Activated naive CD4-positive, alpha-beta T cell treated with anti-CD3 and anti-CD28 coated beads, Interleukin-2, amount 50 U/mL, for 72 hours (primary cell): ENCODE data around the gene IMMP2L. TPM values are rescaled to one million over a fixed set of nuclear protein-coding genes. Genes with fewer than 3 reads are reported as not detected.

Experiments used
- ATAC-seq, 2 donors: fragments of 150-1000 bp; cut with Tn5 transposase; 2 replicates each; pipeline ENCODE4 v1.10.0; 2021; ENCODE audit warnings: mild to moderate bottlenecking in 2 of 2, moderate library complexity in 2 of 2
- DNase-seq, 2 donors: peaks; one replicate each; pipeline ENCODE4 v3.0.0; 2021 to 2022; ENCODE audit warnings: low spot score in 2 of 2
- H3K27ac Mint-ChIP-seq, 2 donors: one replicate each; pipeline ENCODE4 v1.8.0; 2022; ENCODE audit warnings: mild to moderate bottlenecking in 2 of 2, mixed read lengths in 2 of 2
- H3K36me3 Mint-ChIP-seq, 2 donors: one replicate each; pipeline ENCODE4 v1.8.0; 2022; ENCODE audit warnings: mixed read lengths in 2 of 2
- H3K9me3 Mint-ChIP-seq, 2 donors: one replicate each; pipeline ENCODE4 v1.8.0; 2022; ENCODE audit warnings: mixed read lengths in 2 of 2
- total RNA-seq, 2 donors: library from RNA; stranded (reverse); gene quantifications; one replicate each; pipeline ENCODE4 v1.2.3, GENCODE V29; 2022

IMMP2L gene
- total RNA-seq, 2 donors from 2014 or later = 11.8 to 18.2 TPM

DNA sequence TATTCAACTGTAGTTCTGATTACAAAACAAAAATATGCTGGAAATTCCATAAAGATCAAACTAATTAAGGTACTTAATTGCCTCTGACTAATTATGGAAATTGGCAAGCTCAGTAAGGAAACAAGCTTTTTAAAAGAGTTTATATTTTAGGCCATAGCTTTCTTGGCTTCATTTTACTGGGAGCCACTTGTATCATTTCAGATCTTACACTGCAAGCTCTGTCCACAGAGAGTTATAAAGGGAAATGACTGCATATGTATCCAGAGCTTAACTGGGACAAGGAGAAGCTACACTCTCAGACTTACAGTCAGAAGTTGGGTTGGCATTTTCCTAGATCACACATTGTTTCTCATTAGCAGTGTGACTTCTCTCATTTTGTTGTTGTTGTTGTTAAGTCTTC is 379.0 kb downstream of the IMMP2L start:
- no peak overlapping the region for H3K27ac Mint-ChIP-seq
- DNase-seq (no peak), ATAC-seq (no peak)
- no peaks in the 10 kb centered on the region for H3K36me3 Mint-ChIP-seq
- no peaks in the 10 kb centered on the region for H3K9me3 Mint-ChIP-seq

DNA sequence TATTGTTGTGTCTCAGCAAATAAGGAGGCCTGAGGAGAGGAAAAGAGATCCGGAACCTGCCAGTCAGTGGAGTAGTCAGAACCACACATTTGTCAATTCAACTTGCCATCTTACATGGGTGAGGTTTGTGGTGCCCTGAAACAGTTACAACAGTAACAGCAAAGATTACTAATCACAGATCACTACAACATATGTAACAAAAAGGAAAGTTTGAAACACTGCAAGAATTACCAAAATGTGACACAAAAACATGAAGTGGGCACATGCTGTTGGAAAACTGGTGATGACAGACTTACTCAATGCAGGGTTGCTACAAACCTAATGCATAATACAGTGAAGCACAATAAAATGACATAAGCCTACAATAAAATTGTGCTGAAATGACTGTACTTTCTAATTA is 382.0 kb downstream of the IMMP2L start:
- Mint-ChIP-seq H3K36me3 (no peaks in the 10 kb centered on the region), H3K9me3 (no peaks in the 10 kb centered on the region), H3K27ac (no peak overlapping the region)
- ATAC-seq (peak in 1 of 2 donors; percentile 71), DNase-seq (no peak)

DNA sequence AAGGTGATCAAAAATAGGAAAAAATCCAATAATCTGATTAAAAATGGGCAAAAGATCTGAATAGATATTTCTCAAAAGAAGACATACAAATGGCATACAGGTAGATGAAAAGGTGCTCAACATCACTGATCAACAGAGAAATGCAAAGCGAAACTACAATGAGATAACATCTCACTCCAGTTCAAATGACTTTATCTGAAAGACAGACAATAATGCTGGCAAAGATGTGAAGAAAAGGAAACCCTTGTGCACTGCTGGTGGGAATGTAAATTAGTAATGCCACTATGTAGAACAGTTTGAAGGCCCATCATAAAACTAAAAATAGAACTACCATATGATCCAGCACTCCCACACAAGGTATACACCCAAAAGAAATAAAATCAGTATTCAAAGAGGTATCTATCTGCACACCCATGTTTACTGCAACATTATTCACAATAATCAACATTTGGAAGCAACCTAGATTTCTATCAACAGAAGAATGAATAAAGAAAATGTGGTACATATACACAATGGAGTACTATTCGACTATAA is 386.3 kb downstream of the IMMP2L start:
- Mint-ChIP-seq H3K9me3 (no peaks in the 10 kb centered on the region), H3K27ac (no peak overlapping the region), H3K36me3 (no peaks in the 10 kb centered on the region)
- ATAC-seq = peak in 1 of 2 donors; percentile 37
- no peak for DNase-seq

DNA sequence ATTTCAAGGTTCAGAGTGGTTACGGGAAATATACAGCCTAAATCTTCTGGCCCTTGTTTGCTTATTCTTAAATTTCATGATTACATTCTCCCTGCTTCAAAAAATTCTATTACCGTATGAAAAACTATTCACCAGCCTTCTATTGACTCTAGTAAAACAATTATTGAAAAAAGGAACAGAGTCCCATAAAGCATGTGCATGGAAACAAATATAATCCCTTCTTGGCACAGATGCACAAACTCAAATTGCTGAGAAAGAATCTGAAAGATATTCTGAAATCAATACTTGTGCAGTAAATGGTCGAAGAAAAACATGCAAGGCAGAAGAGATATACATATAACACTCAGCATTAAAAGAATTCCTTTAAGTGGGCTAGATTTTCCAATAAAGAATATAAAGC is 387.8 kb downstream of the IMMP2L start:
- no peaks in the 10 kb centered on the region for H3K36me3 Mint-ChIP-seq
- ATAC-seq (no peak), DNase-seq (no peak)
- H3K9me3 Mint-ChIP-seq = no peaks in the 10 kb centered on the region
- no peak overlapping the region for H3K27ac Mint-ChIP-seq

DNA sequence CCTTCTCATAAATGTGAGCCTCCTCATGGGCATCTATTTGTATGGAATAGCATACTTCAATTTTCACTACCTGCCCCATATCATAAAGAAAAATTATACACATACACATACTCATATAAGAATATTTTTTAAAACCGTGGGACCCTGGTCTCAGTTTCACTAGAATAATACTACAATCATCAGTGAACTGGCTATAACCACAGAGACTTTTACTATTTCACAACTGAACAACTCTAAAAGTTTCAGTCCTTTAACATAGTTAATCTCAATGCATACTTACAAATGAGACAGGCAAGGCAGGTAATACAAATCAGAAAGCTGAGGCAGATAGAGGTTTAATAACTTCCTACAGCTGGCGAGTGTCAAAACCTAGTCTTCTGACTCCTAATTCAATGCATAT is 388.3 kb downstream of the IMMP2L start:
- DNase-seq (no peak), ATAC-seq (no peak)
- H3K36me3 Mint-ChIP-seq = no peaks in the 10 kb centered on the region
- H3K9me3 Mint-ChIP-seq = no peaks in the 10 kb centered on the region
- no peak overlapping the region for H3K27ac Mint-ChIP-seq

DNA sequence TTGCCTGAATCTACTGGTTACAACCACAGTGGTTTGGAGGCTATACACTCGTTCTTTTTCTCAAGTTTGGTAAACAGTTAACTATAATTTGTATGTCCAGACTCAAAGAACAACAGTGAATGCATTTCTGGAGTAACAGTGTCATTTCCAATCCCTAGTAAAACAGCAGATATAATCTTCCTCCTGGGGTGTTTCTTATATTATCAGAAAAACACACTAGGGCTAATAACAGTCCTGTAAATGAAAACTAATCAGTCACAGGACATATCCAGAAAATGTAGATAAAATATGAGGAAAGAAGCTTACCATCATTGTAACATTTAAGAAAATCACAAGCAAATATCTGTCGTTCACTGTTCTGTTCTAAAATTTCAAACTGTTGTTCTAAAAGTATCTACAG is 388.8 kb downstream of the IMMP2L start:
- no peak overlapping the region for H3K27ac Mint-ChIP-seq
- no peaks in the 10 kb centered on the region for H3K36me3 Mint-ChIP-seq
- no peaks in the 10 kb centered on the region for H3K9me3 Mint-ChIP-seq
- ATAC-seq (no peak), DNase-seq (no peak)

DNA sequence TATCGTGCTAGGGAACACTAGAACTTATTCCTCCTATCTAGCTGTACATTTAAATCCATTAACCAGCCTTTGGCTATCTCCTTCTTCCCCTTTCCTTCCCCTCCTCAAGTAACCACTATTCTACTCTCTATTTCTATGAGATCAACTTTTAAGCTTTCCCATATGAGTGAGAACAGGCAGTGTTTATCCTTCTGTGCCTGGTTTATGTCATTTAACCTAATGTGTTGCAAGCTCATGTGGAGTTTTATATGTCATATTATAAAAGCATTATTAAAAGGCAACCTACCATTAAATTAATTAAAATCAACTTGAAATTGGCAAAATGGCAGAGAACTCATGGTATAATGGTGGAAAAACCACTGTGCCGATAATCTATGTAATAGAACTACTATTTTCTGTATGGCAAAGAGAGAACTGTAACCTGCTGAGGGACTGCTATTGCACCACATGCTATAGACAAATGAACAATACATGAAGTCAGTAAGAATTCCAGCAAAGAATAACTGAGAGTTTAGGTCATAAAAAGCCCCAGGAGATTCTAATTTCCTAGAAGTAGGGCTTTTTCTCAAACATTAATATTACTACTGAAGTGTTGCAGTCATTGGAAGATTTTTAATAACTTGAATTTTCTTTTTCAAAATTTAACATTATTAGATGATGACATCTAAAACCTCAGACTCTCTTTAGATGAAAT is 389.6 kb downstream of the IMMP2L start:
- no peaks in the 10 kb centered on the region for H3K36me3 Mint-ChIP-seq
- no peaks in the 10 kb centered on the region for H3K9me3 Mint-ChIP-seq
- no peak overlapping the region for H3K27ac Mint-ChIP-seq

DNA sequence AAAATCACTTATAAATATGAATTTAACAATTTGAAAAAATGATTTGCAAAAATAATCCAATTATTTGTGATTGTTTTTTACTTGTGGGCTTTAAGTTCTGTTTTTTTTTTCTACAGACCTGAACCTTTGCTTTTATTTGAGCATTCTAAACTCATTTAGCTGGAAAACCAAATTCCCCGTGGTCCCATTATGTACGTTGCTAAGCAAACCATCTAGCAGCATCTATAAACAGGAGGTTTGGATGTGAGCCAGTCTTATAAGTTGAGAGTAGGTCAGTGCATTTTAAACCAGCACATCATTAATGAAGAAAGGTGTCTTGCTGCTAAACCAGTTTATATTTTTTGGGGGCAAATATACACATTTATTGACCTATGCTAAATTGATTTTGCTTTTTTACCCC is 394.1 kb downstream of the IMMP2L start:
- DNase-seq (no peak), ATAC-seq (no peak)
- Mint-ChIP-seq H3K36me3 (no peaks in the 10 kb centered on the region), H3K27ac (no peak overlapping the region), H3K9me3 (peaks cover 0 to 7% of the 10 kb centered on the region in 2 donors)

More for the DNA sequence above, 389.6 kb downstream of the IMMP2L start:
- ATAC-seq (no peak), DNase-seq (no peak)

DNA sequence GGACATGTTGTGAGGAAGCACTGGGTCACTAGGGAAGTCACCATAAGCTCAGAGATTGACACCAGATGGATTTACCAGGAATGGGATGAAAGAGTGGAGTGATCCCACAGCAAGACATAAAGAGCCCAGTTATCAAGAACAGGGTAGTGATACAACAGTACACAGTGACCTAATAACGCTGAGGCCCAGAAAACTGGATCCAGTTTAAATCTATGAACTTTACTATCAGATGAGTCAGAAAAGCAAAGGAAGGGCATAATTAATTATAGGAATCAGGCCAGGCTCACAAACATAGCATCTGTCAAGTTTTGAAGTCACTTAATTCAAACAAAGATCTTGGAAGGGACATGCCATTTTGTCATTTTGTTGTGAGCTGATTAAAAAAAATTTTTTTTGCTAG is 397.9 kb downstream of the IMMP2L start:
- Mint-ChIP-seq H3K9me3 (peaks cover 0 to 7% of the 10 kb centered on the region in 2 donors), H3K27ac (no peak overlapping the region), H3K36me3 (no peaks in the 10 kb centered on the region)
- ATAC-seq (no peak), DNase-seq (no peak)

DNA sequence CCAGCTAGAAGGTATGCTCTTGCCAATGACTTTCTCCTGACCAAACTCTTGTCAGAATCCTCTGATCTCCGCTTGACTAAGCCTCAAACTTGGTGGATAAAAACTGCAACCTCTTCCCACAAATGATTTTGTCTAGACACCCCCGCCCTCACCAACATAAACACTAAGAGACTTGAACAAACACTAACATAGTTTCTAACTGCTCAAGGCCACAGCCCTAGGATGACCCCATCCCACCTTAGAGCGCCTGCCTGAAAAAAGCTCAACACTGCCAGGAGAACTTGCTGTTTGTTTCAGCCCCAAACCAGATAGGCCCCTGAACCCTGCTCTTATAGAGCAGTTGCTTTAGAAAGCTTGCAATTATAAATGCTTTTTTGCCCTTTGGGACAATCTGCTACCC is 399.6 kb downstream of the IMMP2L start:
- no peak overlapping the region for H3K27ac Mint-ChIP-seq
- no peak for ATAC-seq
- no peaks in the 10 kb centered on the region for H3K36me3 Mint-ChIP-seq
- DNase-seq = no peak
- H3K9me3 Mint-ChIP-seq = peaks cover 0 to 7% of the 10 kb centered on the region in 2 donors

DNA sequence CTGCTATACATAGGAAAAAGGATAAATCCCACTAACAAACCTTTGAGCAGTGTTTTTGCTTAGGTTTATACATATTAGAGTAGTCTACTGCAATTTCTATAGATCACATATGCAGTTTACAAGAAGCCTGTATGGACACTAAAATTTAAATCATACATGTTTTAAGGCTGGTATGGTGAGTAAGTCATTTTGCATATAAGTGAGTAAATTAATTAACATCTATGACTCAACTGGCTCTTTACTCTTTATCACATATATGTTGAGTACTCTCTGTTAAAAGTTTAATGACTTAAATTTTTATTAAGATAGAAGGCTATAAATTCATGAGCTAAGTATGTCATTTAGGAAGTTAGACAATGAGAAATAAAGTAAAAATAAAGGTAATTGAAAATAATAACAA is 402.0 kb downstream of the IMMP2L start:
- Mint-ChIP-seq H3K36me3 (no peaks in the 10 kb centered on the region), H3K9me3 (peaks cover 0 to 6% of the 10 kb centered on the region in 2 donors), H3K27ac (no peak overlapping the region)
- DNase-seq (no peak), ATAC-seq (no peak)

DNA sequence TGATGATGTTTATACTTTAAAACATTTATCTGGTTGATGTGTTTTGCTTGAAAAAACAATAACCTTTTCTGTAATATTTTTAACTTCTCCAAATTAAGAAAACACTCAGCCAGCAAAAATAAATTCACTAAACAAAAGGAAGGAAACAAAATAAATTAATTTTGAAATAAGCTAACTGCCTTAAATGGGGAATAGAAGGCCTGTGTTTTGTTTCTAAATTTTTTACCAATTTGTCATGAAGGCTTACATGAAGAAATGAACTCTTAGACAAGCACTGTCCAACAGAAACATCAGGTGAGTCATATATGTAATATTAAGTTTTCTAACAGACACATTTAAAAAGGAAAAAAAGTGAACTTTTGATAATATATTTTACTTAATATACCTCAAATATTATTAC is 402.9 kb downstream of the IMMP2L start:
- peaks cover 0 to 6% of the 10 kb centered on the region in 2 donors for H3K9me3 Mint-ChIP-seq
- DNase-seq = no peak
- no peaks in the 10 kb centered on the region for H3K36me3 Mint-ChIP-seq
- H3K27ac Mint-ChIP-seq = no peak overlapping the region
- no peak for ATAC-seq

DNA sequence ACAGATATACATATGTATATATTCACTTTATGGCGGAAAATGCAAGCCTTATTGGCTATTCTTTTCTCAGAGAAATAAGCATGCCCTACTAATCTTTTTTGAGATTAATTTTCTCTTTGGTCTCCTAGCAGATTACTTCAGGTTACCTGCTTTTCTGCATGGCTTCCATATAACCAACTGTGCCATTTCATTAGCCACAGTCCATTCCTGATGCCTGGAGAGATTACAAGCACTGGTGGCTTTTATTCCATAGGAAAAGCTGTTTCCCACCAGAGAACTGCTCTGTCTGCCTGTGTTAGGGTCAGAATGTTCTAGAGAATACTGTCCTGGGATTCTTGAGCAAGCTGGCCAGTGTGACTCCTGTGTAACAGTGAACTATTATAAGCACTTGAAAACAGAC is 411.6 kb downstream of the IMMP2L start:
- no peak for DNase-seq
- peaks cover 0 to 4% of the 10 kb centered on the region in 2 donors for H3K9me3 Mint-ChIP-seq
- H3K27ac Mint-ChIP-seq = no peak overlapping the region
- no peak for ATAC-seq
- H3K36me3 Mint-ChIP-seq = peaks cover 0 to 6% of the 10 kb centered on the region in 2 donors

DNA sequence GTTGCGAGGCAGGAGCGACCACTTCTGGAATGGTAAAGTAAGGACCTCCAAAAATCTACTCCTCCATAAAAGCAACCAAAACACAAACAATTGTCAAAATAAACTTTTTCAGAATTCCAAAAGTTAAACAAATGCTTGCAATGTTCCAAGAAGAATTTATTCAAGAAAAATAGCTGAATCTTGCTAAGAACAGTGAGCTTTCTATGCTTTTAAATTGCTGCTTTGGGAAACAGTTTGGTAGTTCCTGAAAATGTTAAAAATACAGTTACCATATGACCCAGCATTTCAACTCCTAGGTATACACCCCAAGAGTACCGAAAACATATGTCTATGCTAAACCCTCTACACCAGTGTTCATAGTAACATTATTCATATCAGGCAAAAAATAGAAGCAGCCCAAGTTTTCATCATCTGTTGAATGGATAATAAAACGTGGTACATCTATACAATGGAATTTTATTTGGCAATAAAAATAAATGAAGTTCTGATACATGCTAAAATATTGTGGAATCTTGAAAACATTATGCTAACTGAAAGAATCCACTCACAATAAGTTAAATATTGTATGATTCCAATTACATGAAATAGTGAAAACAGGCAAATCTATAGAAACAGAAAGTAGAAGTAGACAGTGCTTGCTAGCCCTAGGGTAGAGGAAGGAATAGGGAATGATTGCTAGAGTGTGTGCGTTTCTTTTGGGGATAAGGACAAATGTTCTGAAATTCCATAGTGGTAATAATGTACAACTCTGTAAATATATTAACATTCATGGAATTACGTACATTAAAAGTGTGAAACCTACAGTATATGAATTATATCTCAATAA is 414.4 kb downstream of the IMMP2L start:
- Mint-ChIP-seq H3K36me3 (peaks cover 0 to 6% of the 10 kb centered on the region in 2 donors), H3K27ac (no peak overlapping the region), H3K9me3 (peaks cover 0 to 4% of the 10 kb centered on the region in 2 donors)
- ATAC-seq = no peak
- no peak for DNase-seq

DNA sequence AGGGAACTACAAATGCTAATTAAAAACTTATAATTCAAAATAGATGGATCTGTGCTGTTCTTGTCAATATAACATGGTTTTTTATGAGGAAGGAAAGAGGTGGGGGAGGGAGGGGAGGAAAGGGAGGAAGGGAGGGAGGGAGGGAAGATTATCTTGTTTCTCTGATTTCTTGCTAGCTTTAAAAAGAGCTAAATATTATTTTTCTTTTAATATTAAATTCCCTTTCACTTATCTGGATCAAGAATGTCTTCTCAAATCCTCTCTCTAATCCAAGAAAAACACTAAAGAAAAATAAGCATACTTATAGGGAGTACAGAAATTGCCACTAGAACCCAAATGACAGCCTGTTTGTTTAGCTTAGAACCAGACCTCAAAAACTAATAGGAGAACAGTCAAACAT is 416.2 kb downstream of the IMMP2L start:
- DNase-seq (no peak), ATAC-seq (no peak)
- H3K27ac Mint-ChIP-seq = no peak overlapping the region
- peaks cover 0 to 3% of the 10 kb centered on the region in 2 donors for H3K9me3 Mint-ChIP-seq
- H3K36me3 Mint-ChIP-seq = peaks cover 0 to 3% of the 10 kb centered on the region in 2 donors

DNA sequence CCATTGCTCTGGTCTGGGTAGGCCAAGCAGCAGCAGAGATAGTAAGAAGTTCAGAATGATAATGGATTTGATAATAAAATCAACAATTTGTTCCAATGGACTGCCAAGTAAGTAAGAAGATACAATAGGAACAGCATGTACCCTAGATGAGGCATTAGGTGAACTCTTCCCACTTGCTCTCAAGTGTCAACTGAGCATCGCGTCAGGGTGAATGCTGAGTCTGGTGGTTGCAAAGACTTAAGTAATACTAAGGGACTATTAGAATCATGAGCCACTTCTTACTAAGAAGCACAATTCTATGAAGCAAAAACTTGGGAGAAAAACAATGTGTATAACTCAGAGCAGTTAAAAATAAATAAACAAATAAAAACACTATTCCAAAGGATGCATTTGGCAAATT is 416.8 kb downstream of the IMMP2L start:
- no peak for ATAC-seq
- H3K27ac Mint-ChIP-seq = no peak overlapping the region
- no peaks in the 10 kb centered on the region for H3K36me3 Mint-ChIP-seq

DNA sequence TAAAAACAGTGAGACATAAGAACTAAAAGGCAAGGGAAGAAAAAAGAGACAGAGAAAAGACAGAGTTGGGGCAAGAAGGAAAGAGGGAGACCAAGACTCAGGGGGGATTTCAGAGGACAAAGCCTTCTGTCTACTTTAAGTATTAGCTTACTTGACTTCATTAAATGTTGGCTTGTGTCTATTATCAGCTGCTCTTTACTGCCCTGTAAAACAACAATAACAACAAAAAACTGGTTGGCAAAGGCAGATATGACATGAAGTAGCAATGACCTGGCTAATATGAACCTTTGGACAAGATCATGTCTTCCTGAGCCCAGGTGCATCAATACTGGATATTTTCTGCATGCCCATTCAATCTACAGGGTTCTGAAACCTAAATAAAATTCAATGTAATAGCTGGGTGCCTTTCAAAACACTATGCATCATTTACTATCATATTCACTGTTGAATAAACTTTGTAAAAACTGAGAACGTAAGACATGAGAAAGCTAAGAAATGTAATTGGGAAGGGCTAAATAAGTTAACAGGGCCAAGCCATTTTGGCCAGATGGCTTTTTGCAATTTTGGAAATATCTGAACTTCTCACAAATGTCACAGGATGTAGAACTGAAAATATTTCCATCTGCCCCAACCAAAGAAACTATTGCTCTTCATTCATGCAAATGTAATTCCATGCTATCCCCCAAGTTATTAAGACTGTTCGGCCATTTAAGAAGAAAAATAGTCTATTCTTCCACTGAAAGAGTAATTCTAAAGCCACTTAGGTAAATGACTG is 422.0 kb downstream of the IMMP2L start:
- no peak for ATAC-seq
- DNase-seq = no peak
- H3K27ac Mint-ChIP-seq = peak overlapping the region in 1 of 2 donors; percentile 1
- no peaks in the 10 kb centered on the region for H3K36me3 Mint-ChIP-seq
- no peaks in the 10 kb centered on the region for H3K9me3 Mint-ChIP-seq

More for the DNA sequence above, 416.8 kb downstream of the IMMP2L start:
- H3K9me3 Mint-ChIP-seq = no peaks in the 10 kb centered on the region
- no peak for DNase-seq
